Stimulated activated naive CD8-positive, alpha-beta T cell treated with anti-CD3 and anti-CD28 coated beads, Interleukin-15, amount 100 ng/mL, for 72 hours (primary cell): ENCODE results near the gene AP1B1.
"Not testable (repeated sequence)": the region's sequence is repeated elsewhere in the genome, so short reads cannot be mapped to it uniquely, and the experiment has no call there.

Source experiments
- ATAC-seq: fragments of 150-1000 bp; cut with Tn5 transposase; 2 replicates; pipeline ENCODE4 v1.10.0; 2021; ENCODE audit warnings: mild to moderate bottlenecking, moderate library complexity
- DNase-seq, 2 donors: peaks; one replicate each; pipeline ENCODE4 v3.0.0; 2021 to 2022
- H3K27ac Mint-ChIP-seq, 2 donors: one replicate each; pipeline ENCODE4 v1.8.0; 2022; ENCODE audit warnings: mild to moderate bottlenecking in 2 of 2, mixed read lengths in 2 of 2, moderate library complexity in 2 of 2
- H3K27me3 Mint-ChIP-seq: one replicate; pipeline ENCODE4 v1.8.0; 2022; ENCODE audit warnings: mixed read lengths
- H3K4me1 Mint-ChIP-seq: one replicate; pipeline ENCODE4 v1.8.0; 2022; ENCODE audit warnings: mild to moderate bottlenecking, mixed read lengths
- H3K4me3 Mint-ChIP-seq, 2 donors: one replicate each; pipeline ENCODE4 v1.8.0; 2022; ENCODE audit warnings: mild to moderate bottlenecking in 2 of 2, mixed read lengths in 2 of 2, moderate library complexity in 1 of 2
- H3K9me3 Mint-ChIP-seq, 2 donors: one replicate each; pipeline ENCODE4 v1.8.0; 2022; ENCODE audit warnings: mixed read lengths in 2 of 2

Gene AP1B1

GRCh38 chr22:29376705-29377104, 11.7 kb downstream of the AP1B1 start:
- not testable (repeated sequence) for H3K27me3 Mint-ChIP-seq, ATAC-seq, H3K9me3 Mint-ChIP-seq, DNase-seq, H3K27ac Mint-ChIP-seq, H3K4me3 Mint-ChIP-seq
- peaks cover 43% of the 10 kb centered on the region for H3K4me1 Mint-ChIP-seq

- no peaks in the 10 kb centered on the region for H3K27me3 Mint-ChIP-seq
- H3K9me3 Mint-ChIP-seq = peaks cover 0 to 4% of the 10 kb centered on the region in 2 donors
- DNase-seq (peak in 1 of 2 donors; percentile 22), ATAC-seq (peak; percentile 66)
- H3K4me1 Mint-ChIP-seq = peaks cover 40% of the 10 kb centered on the region
- H3K4me3 Mint-ChIP-seq = no peak overlapping the region
- H3K27ac Mint-ChIP-seq = peak overlapping the region; percentile 93 to 94
Measured at GRCh38 chr22:29375398-29376076, 12.8 kb downstream of the AP1B1 start.

GRCh38 chr22:29374806-29375205, 13.6 kb downstream of the AP1B1 start:
- not testable (repeated sequence) for H3K27me3 Mint-ChIP-seq, DNase-seq, H3K4me3 Mint-ChIP-seq, H3K9me3 Mint-ChIP-seq, ATAC-seq
- Mint-ChIP-seq H3K4me1 (peaks cover 42% of the 10 kb centered on the region), H3K27ac (peak overlapping the region; percentile 84 to 93)

- peaks cover 0 to 4% of the 10 kb centered on the region in 2 donors for H3K9me3 Mint-ChIP-seq
- no peak for ATAC-seq
- no peaks in the 10 kb centered on the region for H3K27me3 Mint-ChIP-seq
- no peak for DNase-seq
- peaks cover 42% of the 10 kb centered on the region for H3K4me1 Mint-ChIP-seq
- no peak overlapping the region for H3K4me3 Mint-ChIP-seq
- no peak overlapping the region for H3K27ac Mint-ChIP-seq
Measured at GRCh38 chr22:29374401-29374800, 14.0 kb downstream of the AP1B1 start.

GRCh38 chr22:29370537-29370936, 17.8 kb downstream of the AP1B1 start:
- H3K4me1 Mint-ChIP-seq = peaks cover 35% of the 10 kb centered on the region
- DNase-seq = no peak
- H3K9me3 Mint-ChIP-seq = no peaks in the 10 kb centered on the region
- no peak for ATAC-seq
- H3K27me3 Mint-ChIP-seq = no peaks in the 10 kb centered on the region
- no peak overlapping the region for H3K4me3 Mint-ChIP-seq
- no peak overlapping the region for H3K27ac Mint-ChIP-seq

- H3K4me1 Mint-ChIP-seq = peaks cover 35% of the 10 kb centered on the region
- no peaks in the 10 kb centered on the region for H3K9me3 Mint-ChIP-seq
- no peak overlapping the region for H3K4me3 Mint-ChIP-seq
- H3K27ac Mint-ChIP-seq = no peak overlapping the region
- no peaks in the 10 kb centered on the region for H3K27me3 Mint-ChIP-seq
- DNase-seq (no peak), ATAC-seq (no peak)
Measured at GRCh38 chr22:29369460-29369859, 18.9 kb downstream of the AP1B1 start.

GRCh38 chr22:29359469-29359868, 28.9 kb downstream of the AP1B1 start:
- H3K4me1 Mint-ChIP-seq = no peaks in the 10 kb centered on the region
- no peaks in the 10 kb centered on the region for H3K27me3 Mint-ChIP-seq
- H3K9me3 Mint-ChIP-seq = no peaks in the 10 kb centered on the region
- ATAC-seq = no peak
- no peak for DNase-seq
- peak overlapping the region in 1 of 2 donors; percentile 95 for H3K27ac Mint-ChIP-seq
- H3K4me3 Mint-ChIP-seq = no peak overlapping the region

GRCh38 chr22:29357193-29357890, 31.0 kb downstream of the AP1B1 start:
- H3K9me3 Mint-ChIP-seq, DNase-seq, H3K4me1 Mint-ChIP-seq, H3K27me3 Mint-ChIP-seq, H3K4me3 Mint-ChIP-seq, ATAC-seq, H3K27ac Mint-ChIP-seq: not testable (repeated sequence)

GRCh38 chr22:29353860-29354259, 34.5 kb downstream of the AP1B1 start:
- no peak for ATAC-seq
- H3K4me3 Mint-ChIP-seq = no peak overlapping the region
- no peak overlapping the region for H3K27ac Mint-ChIP-seq
- H3K4me1 Mint-ChIP-seq = no peaks in the 10 kb centered on the region
- H3K9me3 Mint-ChIP-seq = no peaks in the 10 kb centered on the region
- no peaks in the 10 kb centered on the region for H3K27me3 Mint-ChIP-seq
- DNase-seq = no peak

- DNase-seq (no peak), ATAC-seq (no peak)
- Mint-ChIP-seq H3K4me1 (no peaks in the 10 kb centered on the region), H3K27ac (no peak overlapping the region), H3K4me3 (no peak overlapping the region), H3K27me3 (no peaks in the 10 kb centered on the region), H3K9me3 (no peaks in the 10 kb centered on the region)
Measured at GRCh38 chr22:29353286-29353685, 35.1 kb downstream of the AP1B1 start.

- Mint-ChIP-seq H3K4me1 (no peaks in the 10 kb centered on the region), H3K27me3 (no peaks in the 10 kb centered on the region), H3K27ac (peak overlapping the region in 1 of 2 donors; percentile 19), H3K9me3 (no peaks in the 10 kb centered on the region), H3K4me3 (no peak overlapping the region)
- ATAC-seq (no peak), DNase-seq (no peak)
Measured at GRCh38 chr22:29352778-29353177, 35.6 kb downstream of the AP1B1 start.

GRCh38 chr22:29351891-29352290, 36.5 kb downstream of the AP1B1 start:
- ATAC-seq (no peak), DNase-seq (no peak)
- H3K9me3 Mint-ChIP-seq = no peaks in the 10 kb centered on the region
- no peak overlapping the region for H3K4me3 Mint-ChIP-seq
- no peaks in the 10 kb centered on the region for H3K27me3 Mint-ChIP-seq
- H3K4me1 Mint-ChIP-seq = no peaks in the 10 kb centered on the region
- H3K27ac Mint-ChIP-seq = no peak overlapping the region

- no peaks in the 10 kb centered on the region for H3K27me3 Mint-ChIP-seq
Measured at GRCh38 chr22:29351042-29351441, 37.3 kb downstream of the AP1B1 start.

GRCh38 chr22:29348956-29349355, 39.4 kb downstream of the AP1B1 start:
- no peak for ATAC-seq
- peak overlapping the region in 1 of 2 donors; percentile 48 for H3K27ac Mint-ChIP-seq

More at GRCh38 chr22:29351042-29351441, 37.3 kb downstream of the AP1B1 start:
- H3K4me1 Mint-ChIP-seq = no peaks in the 10 kb centered on the region
- H3K9me3 Mint-ChIP-seq = no peaks in the 10 kb centered on the region
- ATAC-seq = no peak
- no peak for DNase-seq
- H3K4me3 Mint-ChIP-seq = no peak overlapping the region
- H3K27ac Mint-ChIP-seq = peak overlapping the region in 1 of 2 donors; percentile 61

GRCh38 chr22:29348041-29348440, 40.3 kb downstream of the AP1B1 start:
- no peak for DNase-seq
- Mint-ChIP-seq H3K4me3 (no peak overlapping the region), H3K9me3 (no peaks in the 10 kb centered on the region), H3K27ac (no peak overlapping the region), H3K4me1 (no peaks in the 10 kb centered on the region), H3K27me3 (no peaks in the 10 kb centered on the region)
- no peak for ATAC-seq

More at GRCh38 chr22:29348956-29349355, 39.4 kb downstream of the AP1B1 start:
- Mint-ChIP-seq H3K9me3 (no peaks in the 10 kb centered on the region), H3K27me3 (no peaks in the 10 kb centered on the region), H3K4me3 (no peak overlapping the region), H3K4me1 (no peaks in the 10 kb centered on the region)
- no peak for DNase-seq

GRCh38 chr22:29346659-29347058, 41.7 kb downstream of the AP1B1 start:
- ATAC-seq = no peak
- Mint-ChIP-seq H3K4me1 (no peaks in the 10 kb centered on the region), H3K27me3 (no peaks in the 10 kb centered on the region), H3K4me3 (no peak overlapping the region), H3K9me3 (no peaks in the 10 kb centered on the region), H3K27ac (no peak overlapping the region)
- no peak for DNase-seq
